ENCODE results near the gene SVIL.
"Not testable (repeated sequence)": the region's sequence is repeated elsewhere in the genome, so short reads cannot be mapped to it uniquely, and the experiment has no call there.

The SVIL gene

DNA sequence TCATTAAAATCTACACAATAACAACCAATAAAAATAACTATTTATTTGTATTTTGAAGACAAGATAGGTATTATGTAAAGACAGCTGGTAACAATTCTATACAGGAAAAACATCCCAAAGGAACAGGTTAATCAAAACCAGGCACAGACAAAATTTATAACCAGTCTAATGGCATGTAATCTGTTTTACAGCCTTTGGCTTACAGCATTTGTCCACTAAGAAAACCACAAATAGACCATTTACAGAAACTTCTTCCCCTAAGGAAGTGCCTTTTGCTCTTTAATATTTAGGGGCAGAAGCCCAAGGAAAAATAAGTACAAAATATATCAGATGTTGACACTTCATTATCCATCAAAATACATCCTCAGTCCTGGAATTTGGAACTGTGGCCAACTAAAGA is 65.0 kb downstream of the SVIL start:
- DNase-seq (ENCODE audit: insufficient read length, low spot score) = no peak
- no peak for TF ChIP-seq CTCF (IDR thresholded peaks at IDR 0.05; ENCODE audit: insufficient read depth, missing control alignments)
- FAIRE-seq = no peak

- TF ChIP-seq CTCF (IDR thresholded peaks at IDR 0.05; ENCODE audit: insufficient read depth, missing control alignments) = no peak
- no peak for DNase-seq (ENCODE audit: insufficient read length, low spot score)
- no peak for FAIRE-seq
Measured at GRCh38 chr10:29567003-29567402, 67.8 kb downstream of the SVIL start.

DNA sequence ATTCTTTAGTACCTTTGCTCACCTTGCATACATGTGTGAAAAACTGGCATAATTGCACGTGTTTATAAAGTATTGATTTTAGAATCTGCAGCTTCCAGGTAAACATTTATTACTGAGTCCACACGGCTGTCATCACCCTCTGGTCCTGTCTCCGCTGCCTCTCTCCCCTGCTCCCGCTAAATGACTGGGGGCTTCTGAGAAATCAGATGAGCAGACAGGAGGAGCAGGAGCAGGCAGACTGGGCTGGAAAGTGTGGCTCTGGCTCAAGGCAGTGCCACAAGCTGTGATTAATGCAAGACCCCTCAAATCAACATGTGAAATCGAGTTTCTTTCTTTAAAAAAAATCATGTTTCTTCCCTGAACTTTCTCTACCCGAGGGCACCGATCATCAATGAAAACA is 68.6 kb downstream of the SVIL start:
- DNase-seq (ENCODE audit: insufficient read length, low spot score); FAIRE-seq: not testable (repeated sequence)

GRCh38 chr10:29563420-29564035 is 71.2 kb downstream of the SVIL start:
- DNase-seq (ENCODE audit: insufficient read length, low spot score) = no peak
- FAIRE-seq = no peak
- no peak for TF ChIP-seq CTCF (IDR thresholded peaks at IDR 0.05; ENCODE audit: insufficient read depth, missing control alignments)

DNA sequence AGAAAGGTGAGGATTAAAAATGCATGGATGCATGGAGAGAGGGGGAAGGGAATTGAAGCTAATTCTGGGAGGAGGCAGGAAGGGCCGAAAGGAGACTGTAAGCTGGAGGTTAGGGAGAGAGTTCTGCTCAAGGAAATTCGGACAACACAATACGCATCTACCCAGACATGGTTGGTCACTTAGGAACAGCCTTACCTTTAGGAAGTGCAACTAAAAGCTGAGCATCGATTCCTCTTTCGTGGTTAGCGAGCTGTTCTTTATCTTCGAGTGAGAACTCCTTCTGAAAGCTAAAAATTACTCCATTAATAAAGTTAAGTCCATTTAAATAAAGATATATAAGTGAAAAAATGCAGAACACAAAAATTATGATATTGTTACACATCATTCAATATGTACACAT is 71.8 kb downstream of the SVIL start:
- not testable (repeated sequence) for FAIRE-seq

DNA sequence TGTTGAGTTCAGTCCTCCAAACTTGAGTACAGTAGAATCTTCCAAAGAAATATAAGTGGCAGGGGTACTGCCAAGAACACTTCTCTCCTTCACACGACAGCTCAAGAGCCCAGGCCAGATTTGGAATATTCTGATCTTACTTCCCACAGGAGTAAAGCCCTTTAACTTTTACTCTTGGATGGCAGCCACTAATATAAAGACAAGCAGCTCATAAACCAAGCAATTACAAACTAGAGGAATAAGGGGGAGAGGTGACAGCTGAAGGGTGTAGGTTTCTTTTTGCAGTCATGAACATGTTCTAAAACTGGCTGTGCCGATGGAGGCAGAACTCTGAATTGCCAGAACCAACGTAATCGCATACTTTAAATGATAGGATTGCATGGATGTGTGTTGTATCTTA is 74.8 kb downstream of the SVIL start:
- DNase-seq (ENCODE audit: insufficient read length, low spot score) = no peak
- FAIRE-seq = no peak
- no peak for TF ChIP-seq CTCF (IDR thresholded peaks at IDR 0.05; ENCODE audit: insufficient read depth, missing control alignments)

More for the DNA sequence above, 71.8 kb downstream of the SVIL start:
- not testable (repeated sequence) for DNase-seq (ENCODE audit: insufficient read length, low spot score)

DNA sequence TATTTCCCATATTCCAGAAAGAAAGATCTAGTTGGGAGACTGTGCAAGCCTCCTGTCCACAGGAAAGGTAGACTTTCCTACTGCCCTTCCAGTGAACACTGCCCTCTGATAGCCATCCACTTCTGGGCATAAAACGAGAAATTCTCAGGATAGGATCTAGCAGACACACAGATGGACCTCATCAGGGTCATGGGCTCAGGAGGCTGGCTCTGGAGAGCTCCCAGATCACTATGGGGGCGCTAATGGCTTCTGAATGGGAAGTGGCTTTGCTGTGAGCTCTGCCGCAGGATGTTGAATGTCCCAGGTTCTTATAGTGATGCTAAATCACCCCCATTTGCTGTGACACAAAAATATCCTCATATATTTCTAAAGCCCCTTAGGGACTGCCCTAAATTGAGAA is 77.1 kb downstream of the SVIL start:
- TF ChIP-seq CTCF (IDR thresholded peaks at IDR 0.05; ENCODE audit: insufficient read depth, missing control alignments) = no peak
- FAIRE-seq (no peak), DNase-seq (ENCODE audit: insufficient read length, low spot score) (no peak)

DNA sequence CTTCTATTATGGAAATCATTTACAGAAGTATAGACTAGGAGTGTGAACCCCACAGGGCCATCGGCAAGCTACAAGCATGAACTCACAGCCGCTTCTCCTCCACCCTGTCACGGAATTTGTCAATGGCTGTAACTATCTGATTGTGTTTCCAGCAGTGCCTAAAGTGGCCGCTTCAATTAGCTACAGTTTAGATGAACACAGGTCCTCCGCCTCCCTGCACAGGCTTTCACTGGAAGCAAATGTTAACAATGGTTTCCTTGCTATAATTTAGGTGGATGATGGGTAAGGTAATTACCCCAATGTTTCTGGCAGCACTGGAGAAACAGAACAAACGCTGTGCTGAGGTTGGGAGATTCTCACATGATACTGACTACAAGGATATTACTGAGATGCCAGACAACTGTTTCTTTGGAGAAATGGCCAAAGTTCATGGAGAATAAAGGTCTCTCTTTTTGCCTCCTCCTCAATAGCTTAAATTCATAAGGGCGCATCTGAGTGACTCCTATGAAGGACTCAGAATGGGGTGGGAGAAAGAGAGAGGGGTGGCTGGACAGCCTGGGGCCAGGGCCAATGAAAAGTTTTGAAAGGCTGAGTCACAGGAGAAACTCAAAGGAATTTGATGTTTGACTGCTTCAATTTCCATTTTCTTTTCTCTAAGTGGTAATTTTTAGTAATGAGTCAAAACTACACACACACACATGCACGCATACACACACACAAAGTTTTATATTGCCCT is 78.9 kb downstream of the SVIL start:
- no peak for TF ChIP-seq CTCF (IDR thresholded peaks at IDR 0.05; ENCODE audit: insufficient read depth, missing control alignments)
- no peak for DNase-seq (ENCODE audit: insufficient read length, low spot score)
- FAIRE-seq = no peak

Data from D721Med (cell line).